Esophagus muscularis mucosa (tissue), 4 donors: ENCODE measurements around the gene HS6ST2.

Experiments used
- EP300 ChIP-seq: sonication (generic); formaldehyde crosslinking; IDR thresholded peaks from one replicate; pipeline ENCODE4 v1.6.1; 2017; ENCODE audit warnings: antibody characterized with exemption
- POLR2A ChIP-seq: fragments of 450-650 bp; IDR thresholded peaks from one replicate; pipeline ENCODE4 v1.6.1; 2017; ENCODE audit warnings: antibody characterized with exemption, moderate library complexity, mild to moderate bottlenecking, low read depth
- POLR2AphosphoS5 ChIP-seq, 2 donors: sonication (generic); formaldehyde crosslinking; IDR thresholded peaks; one replicate each; pipeline ENCODE4 v1.6.1; 2017; ENCODE audit warnings: antibody characterized with exemption in 2 of 2
- TF ChIP-seq, protein P1 (sequence below), 3 experiments: fragments of 200-600 bp in 2 of 3; fragments of 450-650 bp in 1 of 3; sonication (generic) in 2 of 3; IDR thresholded peaks; one replicate each; pipeline ENCODE4 v1.5.1; 2017 to 2019; ENCODE audit warnings: antibody characterized with exemption in 3 of 3, mild to moderate bottlenecking in 2 of 3, moderate library complexity in 1 of 3

DNA sequence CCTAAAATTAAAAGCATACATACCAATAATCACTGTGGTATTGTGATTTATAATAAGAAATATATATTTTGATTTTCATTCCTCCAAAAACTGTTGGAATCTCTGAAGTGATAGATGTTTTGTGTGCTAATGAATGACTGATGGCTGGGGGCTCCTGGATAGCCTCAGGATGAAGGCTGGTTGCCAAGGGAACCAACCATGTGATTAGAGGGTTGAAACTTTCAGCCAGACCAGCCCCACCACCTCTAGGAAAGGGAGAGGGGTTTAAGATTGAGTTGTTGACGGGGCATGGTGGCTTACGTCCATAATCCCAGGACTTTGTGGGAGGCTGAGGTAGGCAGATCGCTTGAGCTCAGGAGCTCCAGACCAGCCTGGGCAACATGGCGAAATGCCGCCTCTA lies 34.0 kb downstream of the HS6ST2 start:
- TF ChIP-seq, protein P1, sequence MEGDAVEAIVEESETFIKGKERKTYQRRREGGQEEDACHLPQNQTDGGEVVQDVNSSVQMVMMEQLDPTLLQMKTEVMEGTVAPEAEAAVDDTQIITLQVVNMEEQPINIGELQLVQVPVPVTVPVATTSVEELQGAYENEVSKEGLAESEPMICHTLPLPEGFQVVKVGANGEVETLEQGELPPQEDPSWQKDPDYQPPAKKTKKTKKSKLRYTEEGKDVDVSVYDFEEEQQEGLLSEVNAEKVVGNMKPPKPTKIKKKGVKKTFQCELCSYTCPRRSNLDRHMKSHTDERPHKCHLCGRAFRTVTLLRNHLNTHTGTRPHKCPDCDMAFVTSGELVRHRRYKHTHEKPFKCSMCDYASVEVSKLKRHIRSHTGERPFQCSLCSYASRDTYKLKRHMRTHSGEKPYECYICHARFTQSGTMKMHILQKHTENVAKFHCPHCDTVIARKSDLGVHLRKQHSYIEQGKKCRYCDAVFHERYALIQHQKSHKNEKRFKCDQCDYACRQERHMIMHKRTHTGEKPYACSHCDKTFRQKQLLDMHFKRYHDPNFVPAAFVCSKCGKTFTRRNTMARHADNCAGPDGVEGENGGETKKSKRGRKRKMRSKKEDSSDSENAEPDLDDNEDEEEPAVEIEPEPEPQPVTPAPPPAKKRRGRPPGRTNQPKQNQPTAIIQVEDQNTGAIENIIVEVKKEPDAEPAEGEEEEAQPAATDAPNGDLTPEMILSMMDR (IDR thresholded peaks at IDR 0.05): no peak
- TF ChIP-seq POLR2A (no peak), EP300 (no peak), POLR2AphosphoS5 (IDR thresholded peaks at IDR 0.05) (no peak)
